ENCODE data around the gene ALG11.

DNA sequence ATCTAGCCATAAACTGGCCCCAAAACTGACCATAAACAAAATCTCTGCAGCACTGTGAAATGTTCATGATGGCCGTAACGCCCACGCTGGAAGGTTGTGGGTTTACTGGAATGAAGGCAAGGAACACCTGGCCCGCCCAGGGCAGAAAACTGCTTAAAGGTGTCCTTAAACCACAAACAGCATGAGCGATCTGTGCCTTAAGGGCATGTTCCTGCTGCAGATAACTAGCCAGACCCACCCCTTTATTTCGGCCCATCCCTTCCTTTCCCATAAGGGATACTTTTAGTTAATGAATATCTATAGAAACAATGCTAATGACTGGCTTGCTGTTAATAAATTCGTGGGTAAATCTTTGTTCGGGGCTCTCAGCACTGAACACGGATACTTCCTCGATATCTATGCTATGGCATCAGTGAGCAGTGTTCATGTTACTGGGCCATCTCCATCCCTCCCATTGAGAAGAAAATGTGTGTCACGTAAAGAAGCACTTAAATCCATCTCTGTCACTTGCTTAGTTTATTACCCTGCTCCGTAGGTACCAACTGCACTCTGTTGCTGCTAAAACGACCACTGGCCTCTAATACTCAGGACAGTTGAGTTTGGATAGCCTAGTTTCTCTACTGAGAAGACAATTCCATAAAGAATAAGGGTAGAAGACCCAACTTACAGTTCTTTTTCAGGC, 6.2 kb upstream of the ALG11 start:
- TF ChIP-seq, protein P1, sequence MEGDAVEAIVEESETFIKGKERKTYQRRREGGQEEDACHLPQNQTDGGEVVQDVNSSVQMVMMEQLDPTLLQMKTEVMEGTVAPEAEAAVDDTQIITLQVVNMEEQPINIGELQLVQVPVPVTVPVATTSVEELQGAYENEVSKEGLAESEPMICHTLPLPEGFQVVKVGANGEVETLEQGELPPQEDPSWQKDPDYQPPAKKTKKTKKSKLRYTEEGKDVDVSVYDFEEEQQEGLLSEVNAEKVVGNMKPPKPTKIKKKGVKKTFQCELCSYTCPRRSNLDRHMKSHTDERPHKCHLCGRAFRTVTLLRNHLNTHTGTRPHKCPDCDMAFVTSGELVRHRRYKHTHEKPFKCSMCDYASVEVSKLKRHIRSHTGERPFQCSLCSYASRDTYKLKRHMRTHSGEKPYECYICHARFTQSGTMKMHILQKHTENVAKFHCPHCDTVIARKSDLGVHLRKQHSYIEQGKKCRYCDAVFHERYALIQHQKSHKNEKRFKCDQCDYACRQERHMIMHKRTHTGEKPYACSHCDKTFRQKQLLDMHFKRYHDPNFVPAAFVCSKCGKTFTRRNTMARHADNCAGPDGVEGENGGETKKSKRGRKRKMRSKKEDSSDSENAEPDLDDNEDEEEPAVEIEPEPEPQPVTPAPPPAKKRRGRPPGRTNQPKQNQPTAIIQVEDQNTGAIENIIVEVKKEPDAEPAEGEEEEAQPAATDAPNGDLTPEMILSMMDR (IDR thresholded peaks at IDR 0.05; ENCODE audit: low read depth, low read length): no peak
- no peak for TF ChIP-seq POLR2A (IDR thresholded peaks at IDR 0.05; ENCODE audit: extremely low read depth, insufficient read length)
